A673 (cell line): ENCODE results near the gene HBD. TPM values are rescaled to one million over a fixed set of nuclear protein-coding genes. Genes with fewer than 3 reads are reported as not detected.

Experiments used
- BruUV-seq: library from RNA; stranded (reverse); fragments of 400-500 nt; replicated peaks from 2 replicates; lab custom pipeline; 2021; lab: Mats Ljungman, UMichigan
- CTCF ChIA-PET: fragments of 300-600 bp; sonication (Branson Sonifier 250); formaldehyde crosslinking; loops from one replicate; lab custom pipeline; 2022; ENCODE audit warnings: antibody characterized with exemption; lab: Charles Lee
- POLR2A ChIA-PET: fragments of 300-600 bp; sonication (Branson Sonifier 250); formaldehyde crosslinking; loops from one replicate; lab custom pipeline; 2022; ENCODE audit warnings: antibody characterized with exemption; ENCODE audit not compliant: low non-redundant PET; lab: Charles Lee
- DNase-seq: peaks from one replicate; pipeline ENCODE4 v3.0.0-alpha.2; 2015; ENCODE audit warnings: low spot score
- H3K27ac ChIP-seq: fragments of 200-600 bp; sonication (generic); 2 replicates; pipeline ENCODE4 v1.5.1; 2016; ENCODE audit warnings: mixed run types, low read depth, mild to moderate bottlenecking, mixed read lengths, antibody characterized with exemption, low read length; ENCODE audit not compliant: poor library complexity, severe bottlenecking
- H3K27me3 ChIP-seq: fragments of 200-600 bp; sonication (generic); replicated peaks from 2 replicates; pipeline ENCODE4 v1.6.1; 2017; ENCODE audit warnings: mixed run types, low read depth, mild to moderate bottlenecking, mixed read lengths, antibody characterized with exemption, low read length; ENCODE audit not compliant: insufficient read depth, poor library complexity
- H3K36me3 ChIP-seq: fragments of 200-600 bp; sonication (generic); 2 replicates; pipeline ENCODE4 v1.6.1; 2016; ENCODE audit warnings: mixed run types, mild to moderate bottlenecking, mixed read lengths, antibody characterized with exemption, low read length; ENCODE audit not compliant: insufficient read depth, poor library complexity, severe bottlenecking
- H3K4me1 ChIP-seq: fragments of 200-600 bp; sonication (generic); 2 replicates; pipeline ENCODE4 v1.6.1; 2017; ENCODE audit warnings: mixed run types, mild to moderate bottlenecking, mixed read lengths, antibody characterized with exemption, low read length; ENCODE audit not compliant: insufficient read depth, poor library complexity, severe bottlenecking
- H3K4me3 ChIP-seq: fragments of 200-600 bp; sonication (generic); 2 replicates; pipeline ENCODE4 v1.5.1; 2016; ENCODE audit warnings: low read depth, mixed run types, mild to moderate bottlenecking, mixed read lengths, low read length; ENCODE audit not compliant: poor library complexity, severe bottlenecking
- H3K9me3 ChIP-seq: fragments of 200-600 bp; sonication (generic); 2 replicates; pipeline ENCODE4 v1.6.1; 2016; ENCODE audit warnings: mixed run types, low read depth, mild to moderate bottlenecking, mixed read lengths, antibody characterized with exemption, low read length; ENCODE audit not compliant: poor library complexity, severe bottlenecking
- CTCF ChIP-seq: fragments of 300-800, 200-600 bp; sonication (generic); conservative IDR thresholded peaks from 2 replicates; pipeline ENCODE4 v1.5.1; 2017; ENCODE audit warnings: low read depth, mild to moderate bottlenecking, antibody characterized with exemption, low read length, moderate library complexity, mixed read lengths
- EZH2 ChIP-seq: fragments of 200-600 bp; sonication (generic); IDR thresholded peaks from 2 replicates; pipeline ENCODE4 v1.6.1; 2017; ENCODE audit warnings: borderline replicate concordance, low read depth, mild to moderate bottlenecking, mixed read lengths, antibody characterized with exemption, low read length; ENCODE audit not compliant: poor library complexity, severe bottlenecking
- intact Hi-C: fragments of 100-400 bp; cut with micrococcal nuclease; formaldehyde crosslinking; loops from one replicate; pipeline ENCODE4 v1.10.0; 2022; ENCODE audit not compliant: unreplicated experiment
- total RNA-seq: library from RNA; stranded (reverse); gene quantifications from 2 replicates; pipeline ENCODE4 v1.2.3, GENCODE V29; 2021

Gene HBD
- total RNA-seq, 1 experiment from 2014 or later, result not detected

- no peak for DNase-seq
- intact Hi-C loops, result loop anchor here (5.0 kb wide), 1 partner anchor 179 kb away; the partner anchor contains the start of gene OR51M1
- H3K27ac ChIP-seq, result no peak overlapping the region
- no peaks in the 10 kb centered on the region for H3K27me3 ChIP-seq
- H3K4me1 ChIP-seq, result no peaks in the 10 kb centered on the region
- no peaks in the 10 kb centered on the region for H3K36me3 ChIP-seq
- no peak for TF ChIP-seq CTCF
- no peak for TF ChIP-seq EZH2
- H3K4me3 ChIP-seq, result no peak overlapping the region
- ChIA-PET CTCF (no interaction called here), POLR2A (no interaction called here)
- H3K9me3 ChIP-seq, result no peaks in the 10 kb centered on the region
- BruUV-seq, result no TSS peak
Measured at GRCh38 chr11:5203366-5203765, 30.9 kb downstream of the HBD start.

- CTCF ChIA-PET, result no interaction called here
- H3K9me3 ChIP-seq, result no peaks in the 10 kb centered on the region
- POLR2A ChIA-PET, result no interaction called here
- BruUV-seq, result no TSS peak
- H3K36me3 ChIP-seq, result no peaks in the 10 kb centered on the region
- no peaks in the 10 kb centered on the region for H3K4me1 ChIP-seq
- H3K27ac ChIP-seq, result no peak within 1 kb of the TSS
- TF ChIP-seq EZH2 (no peak), CTCF (no peak)
- no peaks in the 10 kb centered on the region for H3K27me3 ChIP-seq
- DNase-seq, result no peak
- H3K4me3 ChIP-seq, result no peak within 1 kb of the TSS
- intact Hi-C loops, result loop anchor here (5.0 kb wide), 1 partner anchor 182 kb away; the partner anchor contains the start of gene OR51M1
Measured at GRCh38 chr11:5200582-5200981, 33.7 kb downstream of the HBD start, which contains the start of gene OR51V1. TSS of gene OR51V1 (minus strand) at chr11:5200682. CDS start at chr11:5200682, 0 bp downstream.

- Histone ChIP-seq H3K9me3 (no peaks in the 10 kb centered on the region), H3K4me1 (no peaks in the 10 kb centered on the region), H3K27me3 (no peaks in the 10 kb centered on the region), H3K4me3 (no peak overlapping the region), H3K36me3 (no peaks in the 10 kb centered on the region), H3K27ac (no peak overlapping the region)
- no TSS peak for BruUV-seq
- POLR2A ChIA-PET, result no interaction called here
- DNase-seq, result no peak
- TF ChIP-seq EZH2, result no peak
- no peak for TF ChIP-seq CTCF
- intact Hi-C loops, result no loop called here
- CTCF ChIA-PET, result no interaction called here
Measured at GRCh38 chr11:5198285-5198684, 36.0 kb downstream of the HBD start.
